Keratinocyte (primary cell): ENCODE measurements around the gene BAIAP2. TPM values are rescaled to one million over a fixed set of nuclear protein-coding genes. Genes with fewer than 3 reads are reported as not detected.

ENCODE experiments used
- DNase-seq: peaks from one replicate; pipeline ENCODE4 v3.0.0-alpha.2; 2011; ENCODE audit warnings: low read depth, missing footprints, low spot score
- FAIRE-seq: peaks from 2 replicates; lab custom pipeline; 2011; peaks lifted over from hg19 to GRCh38; lab: Jason Lieb, UNC
- H2AFZ ChIP-seq: 2 replicates; pipeline ENCODE4 v1.6.0; 2012; ENCODE audit warnings: low read length, control low read depth, inconsistent platforms; ENCODE audit not compliant: control insufficient read depth
- H3K27ac ChIP-seq: 2 replicates; pipeline ENCODE4 v1.5.1; 2011; ENCODE audit warnings: low read length; ENCODE audit not compliant: control insufficient read depth, insufficient read depth
- H3K27me3 ChIP-seq: 3 replicates; pipeline ENCODE4 v1.6.0; 2011; ENCODE audit warnings: low read length; ENCODE audit not compliant: control insufficient read depth, insufficient read depth; ENCODE audit errors: extremely low read depth
- H3K36me3 ChIP-seq, 2 experiments: 2 replicates in 1 of 2; 3 replicates in 1 of 2; pipeline ENCODE4 v1.5.1; 2011; ENCODE audit warnings: low read length in 2 of 2, mild to moderate bottlenecking in 1 of 2; ENCODE audit not compliant: control insufficient read depth in 2 of 2, insufficient read depth in 2 of 2; ENCODE audit errors: extremely low read depth in 1 of 2
- H3K4me1 ChIP-seq: 3 replicates; pipeline ENCODE4 v1.5.1; 2011; ENCODE audit warnings: low read length; ENCODE audit not compliant: control insufficient read depth, insufficient read depth; ENCODE audit errors: extremely low read depth
- H3K4me2 ChIP-seq: 3 replicates; pipeline ENCODE4 v1.6.0; 2011; ENCODE audit warnings: low read depth, low read length; ENCODE audit not compliant: control insufficient read depth, insufficient read depth; ENCODE audit errors: extremely low read depth
- H3K4me3 ChIP-seq, 3 experiments: fragments of 200-600 bp in 1 of 3; sonication (generic) in 1 of 3; 2 replicates in 2 of 3; 3 replicates in 1 of 3; pipeline ENCODE4 v1.5.1; 2011 to 2016; ENCODE audit warnings: low read length in 3 of 3, mild to moderate bottlenecking in 3 of 3, control low read depth in 2 of 3, inconsistent platforms in 1 of 3, low read depth in 1 of 3, mixed read lengths in 1 of 3, mixed run types in 1 of 3, moderate library complexity in 1 of 3; ENCODE audit not compliant: control insufficient read depth in 2 of 3, insufficient read depth in 2 of 3; ENCODE audit errors: extremely low read depth in 1 of 3
- H3K79me2 ChIP-seq: 2 replicates; pipeline ENCODE4 v1.6.0; 2012; ENCODE audit warnings: low read length; ENCODE audit not compliant: control insufficient read depth, insufficient read depth
- H3K9ac ChIP-seq: 3 replicates; pipeline ENCODE4 v1.6.0; 2011; ENCODE audit warnings: low read length; ENCODE audit not compliant: control insufficient read depth, insufficient read depth; ENCODE audit errors: extremely low read depth
- H3K9me1 ChIP-seq: 3 replicates; pipeline ENCODE4 v1.6.0; 2011; ENCODE audit warnings: low read length; ENCODE audit not compliant: control insufficient read depth, insufficient read depth; ENCODE audit errors: extremely low read depth
- H3K9me3 ChIP-seq: 2 replicates; pipeline ENCODE4 v1.5.1; 2012; ENCODE audit warnings: low read depth, low read length; ENCODE audit not compliant: control insufficient read depth
- H4K20me1 ChIP-seq: 3 replicates; pipeline ENCODE4 v1.6.0; 2011; ENCODE audit warnings: low read length; ENCODE audit not compliant: control insufficient read depth, insufficient read depth; ENCODE audit errors: extremely low read depth
- CTCF ChIP-seq, 3 experiments: IDR thresholded peaks in 1 of 3; conservative IDR thresholded peaks in 1 of 3; optimal IDR thresholded peaks in 1 of 3; 2 replicates in 2 of 3; 3 replicates in 1 of 3; pipeline versions ENCODE3 to v1.5.1; 2011; ENCODE audit warnings: low read length in 3 of 3, mild to moderate bottlenecking in 3 of 3, moderate library complexity in 2 of 3, control low read depth in 1 of 3, inconsistent platforms in 1 of 3; ENCODE audit not compliant: insufficient read depth in 2 of 3; ENCODE audit errors: extremely low read depth in 1 of 3
- EZH2 ChIP-seq: IDR thresholded peaks from one replicate; pipeline ENCODE4 v1.6.1; 2012; ENCODE audit warnings: inconsistent platforms, mild to moderate bottlenecking, low read length, moderate library complexity
- dilution Hi-C: fragments of 300-500 bp; cut with MboI; formaldehyde crosslinking; loops from one replicate; pipeline ENCODE4 v1.7.0; 2020; ENCODE audit warnings: low sequenced_read_pairs; ENCODE audit not compliant: extremely low pct_ligation_motif_present
- polyA plus RNA-seq, 5 experiments: library from polyadenylated mRNA; depleted of rRNA in 3 of 5; stranded (reverse) in 3 of 5; stranded (forward) in 1 of 5; unstranded in 1 of 5; fragments of >200 nt; gene quantifications; 1 replicate in 1 of 5; 2 replicates in 3 of 5; 3 replicates in 1 of 5; pipeline versions ENCODE4 v1.2.1 to v1.2.3, GENCODE V29; 2011 to 2012; ENCODE audit warnings: missing spikeins in 2 of 5, low read depth in 1 of 5, low replicate concordance in 1 of 5

BAIAP2 gene
- polyA plus RNA-seq, 1 donor (not counting 4 experiments of a cell fraction or from before 2014, with no cell fraction given), result 56.7 TPM

- TF ChIP-seq CTCF (optimal IDR thresholded peaks at IDR 0.05 in 1 of 3, IDR thresholded peaks at IDR 0.05 in 1 of 3, conservative IDR thresholded peaks at IDR 0.05 in 1 of 3; ENCODE audit: extremely low read depth in 1 of 3, insufficient read depth in 2 of 3, low read length in 3 of 3) (peak in 1 of 3 experiments; percentile 37), EZH2 (no peak)
- dilution Hi-C loops, result no loop called here
- no peak overlapping the region for H3K27ac ChIP-seq
These were observed 86.0 kb downstream of the BAIAP2 start for GRCh38 chr17:81120695-81121621.

GRCh38 chr17:81121841-81122733 is 87.1 kb downstream of the BAIAP2 start:
- Histone ChIP-seq H4K20me1 (peaks cover 2% of the 10 kb centered on the region), H2AFZ (no peak overlapping the region)

More at GRCh38 chr17:81120695-81121621, 86.0 kb downstream of the BAIAP2 start:
- Histone ChIP-seq H3K4me3 (no peak overlapping the region), H3K4me2 (no peak overlapping the region), H3K9me3 (no peaks in the 10 kb centered on the region), H3K9ac (no peak overlapping the region), H3K4me1 (peaks cover 16% of the 10 kb centered on the region), H4K20me1 (peaks cover 2% of the 10 kb centered on the region), H2AFZ (no peak overlapping the region), H3K27me3 (peaks cover 54% of the 10 kb centered on the region), H3K79me2 (no peaks in the 10 kb centered on the region), H3K36me3 (peaks cover 2 to 6% of the 10 kb centered on the region in 2 experiments), H3K9me1 (no peaks in the 10 kb centered on the region)
- DNase-seq, result no peak
- FAIRE-seq, result no peak

More at GRCh38 chr17:81121841-81122733, 87.1 kb downstream of the BAIAP2 start:
- dilution Hi-C loops, result no loop called here
- H3K4me2 ChIP-seq, result no peak overlapping the region
- H3K27me3 ChIP-seq, result peaks cover 63% of the 10 kb centered on the region
- H3K9me1 ChIP-seq, result no peaks in the 10 kb centered on the region
- H3K4me3 ChIP-seq, result no peak overlapping the region
- no peak overlapping the region for H3K27ac ChIP-seq
- H3K9ac ChIP-seq, result no peak overlapping the region
- TF ChIP-seq EZH2 (peak; percentile 76), CTCF (optimal IDR thresholded peaks at IDR 0.05 in 1 of 3, IDR thresholded peaks at IDR 0.05 in 1 of 3, conservative IDR thresholded peaks at IDR 0.05 in 1 of 3; ENCODE audit: extremely low read depth in 1 of 3, insufficient read depth in 2 of 3, low read length in 3 of 3) (no peak)
- FAIRE-seq (no peak), DNase-seq (no peak)
- H3K9me3 ChIP-seq, result no peaks in the 10 kb centered on the region
- H3K4me1 ChIP-seq, result peaks cover 16% of the 10 kb centered on the region
- H3K36me3 ChIP-seq, result peaks cover 0 to 1% of the 10 kb centered on the region in 2 experiments
- H3K79me2 ChIP-seq, result no peaks in the 10 kb centered on the region
